HK-2 (cell line): ENCODE data around the gene EIF1AY.
"Not testable (repeated sequence)": the region's sequence is repeated elsewhere in the genome, so short reads cannot be mapped to it uniquely, and the experiment has no call there.

Experiments used
- DNase-seq: peaks from one replicate; pipeline ENCODE4 v3.0.0-alpha.2; 2018; ENCODE audit not compliant: unreplicated experiment

EIF1AY gene

DNA sequence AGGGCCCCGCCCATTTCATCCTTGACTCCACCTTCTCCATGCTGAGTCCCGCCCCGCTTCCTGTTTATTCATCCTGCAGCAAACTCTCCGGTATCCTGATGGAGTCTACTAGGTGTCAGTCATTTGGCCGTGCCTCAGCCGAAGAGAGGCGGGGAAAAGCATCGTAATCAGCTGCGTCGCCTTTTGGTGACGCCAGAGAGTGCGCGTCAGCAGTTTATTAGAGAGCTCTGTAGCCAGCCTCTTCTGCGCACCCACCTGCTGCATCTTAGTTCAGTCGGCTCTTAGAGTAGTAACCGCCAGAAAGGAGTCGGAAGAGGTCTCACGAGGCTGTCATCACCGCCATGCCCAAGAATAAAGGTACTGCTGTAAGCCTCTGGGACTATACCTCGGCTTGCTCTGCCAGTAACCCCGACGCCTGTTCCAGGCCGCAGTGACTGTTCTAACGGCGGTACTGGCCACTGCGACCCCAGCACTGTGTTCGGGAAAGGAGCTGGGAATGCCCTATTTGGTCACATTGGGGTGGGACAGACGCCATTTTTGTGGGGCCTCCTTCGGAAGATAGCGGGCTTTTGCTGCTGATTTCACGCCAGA lies at the start of gene EIF1AY:
Gene EIF1AY (plus strand): TSS at position 246 of the 591 bp plus-strand sequence. CDS start 96 bp downstream, at position 342.
- DNase-seq, result peak; percentile 2

GRCh38 chrY:20528435-20528834 lies 47.1 kb upstream of the EIF1AY start:
- DNase-seq, result no peak

GRCh38 chrY:20538186-20538585 lies 37.4 kb upstream of the EIF1AY start:
- DNase-seq, result no peak

DNA sequence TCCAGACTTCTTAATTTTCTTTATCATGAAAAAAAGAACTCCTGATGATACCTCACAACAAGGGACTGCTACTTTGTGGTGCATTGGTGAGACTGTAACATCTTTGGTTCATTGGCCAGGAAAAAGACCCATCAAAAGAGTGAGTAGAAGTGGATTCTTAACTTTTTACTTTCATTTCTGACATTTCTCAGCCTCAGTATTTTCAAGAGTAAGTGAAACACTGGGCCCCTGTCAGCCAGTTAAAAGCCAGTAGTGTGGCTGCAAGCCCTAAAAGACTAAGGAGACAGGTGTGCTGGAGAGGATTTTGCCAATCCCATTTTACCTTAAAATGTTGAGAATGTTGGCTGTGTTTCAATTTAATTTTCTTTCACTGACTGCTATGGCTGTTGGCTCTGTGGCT lies 36.6 kb upstream of the EIF1AY start:
- no peak for DNase-seq

DNA sequence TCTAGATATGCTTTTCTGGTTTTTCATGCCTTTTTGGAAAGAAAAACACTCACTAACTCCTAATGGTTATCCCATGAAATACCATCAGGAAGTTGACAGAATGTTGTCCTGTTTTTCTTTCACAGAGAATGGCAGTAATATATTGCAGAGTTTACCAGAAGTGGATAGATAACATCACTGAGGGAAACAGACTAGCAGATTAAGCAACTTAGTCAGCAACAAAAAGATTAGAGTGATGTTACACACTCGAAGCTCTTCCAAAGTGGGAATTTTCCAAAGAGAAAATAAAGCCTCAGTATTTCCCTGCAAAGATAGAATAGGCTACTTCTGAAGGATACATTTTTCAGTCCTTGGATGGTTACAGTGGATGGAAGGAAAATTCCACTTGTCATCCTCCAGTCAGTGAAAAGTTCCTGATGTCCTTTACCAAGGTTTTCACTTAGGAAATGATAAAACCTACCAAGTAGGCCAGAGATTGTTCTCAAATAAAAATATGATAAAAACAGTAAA lies 31.1 kb upstream of the EIF1AY start:
- no peak for DNase-seq

GRCh38 chrY:20546071-20546470 lies 29.5 kb upstream of the EIF1AY start:
- no peak for DNase-seq

GRCh38 chrY:20549289-20549688 lies 26.3 kb upstream of the EIF1AY start:
- no peak for DNase-seq

- no peak for DNase-seq
Observed at GRCh38 chrY:20551840-20552239, 23.7 kb upstream of the EIF1AY start.

DNA sequence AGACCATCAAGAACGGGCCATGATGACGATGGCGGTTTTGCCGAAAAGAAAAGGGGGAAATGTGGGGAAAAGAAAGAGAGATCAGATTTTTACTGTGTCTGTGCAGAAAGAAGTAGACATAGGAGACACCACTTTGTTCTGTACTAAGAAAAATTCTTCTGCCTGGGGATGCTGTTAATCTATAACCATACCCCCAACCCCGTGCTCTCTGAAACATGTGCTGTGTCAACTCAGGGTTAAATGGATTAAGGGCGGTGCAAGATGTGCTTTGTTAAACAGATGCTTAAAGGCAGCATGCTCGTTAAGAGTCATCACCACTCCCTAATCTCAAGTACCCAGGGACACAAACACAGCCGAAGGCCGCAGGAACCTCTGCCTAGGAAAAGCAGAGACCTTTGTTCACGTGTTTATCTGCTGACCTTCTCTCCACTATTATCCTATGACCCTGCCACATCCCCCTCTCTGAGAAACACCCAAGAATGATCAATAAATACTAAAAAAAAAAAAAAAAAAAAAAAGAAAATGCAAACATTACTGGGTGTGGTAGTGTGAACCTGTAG lies 22.7 kb upstream of the EIF1AY start:
- not testable (repeated sequence) for DNase-seq

GRCh38 chrY:20555820-20556219 lies 19.8 kb upstream of the EIF1AY start:
- no peak for DNase-seq

GRCh38 chrY:20558677-20559076 lies 16.9 kb upstream of the EIF1AY start:
- DNase-seq, result no peak

- no peak for DNase-seq
Observed at GRCh38 chrY:20559873-20560512, 15.6 kb upstream of the EIF1AY start.

DNA sequence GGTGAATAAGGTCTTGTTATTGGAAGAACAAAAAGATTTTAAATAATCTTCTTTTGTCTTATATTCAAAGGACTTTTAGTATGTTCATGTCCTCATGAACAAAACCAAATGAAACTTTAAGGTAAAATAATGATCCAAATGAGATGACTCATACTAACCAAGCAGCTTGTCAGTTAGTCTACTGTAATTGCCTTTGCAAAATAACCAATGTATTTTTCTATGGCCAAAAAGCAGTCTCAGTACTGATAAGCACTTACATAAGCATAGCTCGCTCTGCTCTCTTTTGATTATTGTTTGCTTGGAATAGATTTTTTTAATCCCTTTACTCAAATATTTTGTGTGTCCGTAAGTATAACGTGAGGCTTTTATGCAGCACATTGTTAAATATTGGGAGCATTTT lies 4.3 kb upstream of the EIF1AY start:
- no peak for DNase-seq

DNA sequence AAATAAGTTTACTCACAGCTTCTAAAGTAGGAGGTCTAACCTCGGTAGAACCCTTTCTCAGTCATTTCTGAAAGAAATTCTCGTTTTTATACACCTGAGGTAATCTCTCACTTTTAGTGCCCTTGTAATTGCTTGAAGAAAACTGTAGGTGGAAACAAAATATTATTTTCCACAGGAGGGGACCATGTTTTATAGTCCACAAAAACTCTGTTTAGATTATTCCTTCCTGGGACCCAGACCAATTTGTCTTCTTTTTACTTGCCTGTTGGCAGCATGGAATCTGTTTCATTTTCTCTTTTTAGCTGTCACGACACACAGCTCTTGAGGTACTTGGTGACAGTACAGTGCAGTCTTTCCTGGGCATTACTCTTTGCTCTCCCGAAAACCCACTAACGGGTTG lies 930 bp downstream of the EIF1AY start:
- DNase-seq, result no peak

DNA sequence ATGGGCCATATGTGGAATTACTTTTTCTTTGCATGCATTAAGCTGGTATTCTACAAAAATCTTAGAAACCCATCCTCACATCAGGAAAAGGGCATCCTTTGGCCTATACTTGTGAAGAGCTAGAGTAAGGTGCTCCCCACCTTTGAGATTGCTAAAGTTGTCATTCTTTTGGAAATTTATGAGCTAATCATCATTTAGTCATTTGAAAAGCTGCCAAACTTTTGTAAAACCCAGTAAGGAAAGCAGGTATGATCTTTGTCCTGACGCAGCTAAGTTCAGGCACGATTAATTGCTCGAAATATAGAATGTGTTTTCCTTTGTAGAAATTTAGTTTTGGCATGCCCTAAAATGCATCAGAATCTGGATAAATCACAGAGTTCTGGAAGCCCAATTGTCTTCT lies 2.6 kb downstream of the EIF1AY start:
- no peak for DNase-seq

DNA sequence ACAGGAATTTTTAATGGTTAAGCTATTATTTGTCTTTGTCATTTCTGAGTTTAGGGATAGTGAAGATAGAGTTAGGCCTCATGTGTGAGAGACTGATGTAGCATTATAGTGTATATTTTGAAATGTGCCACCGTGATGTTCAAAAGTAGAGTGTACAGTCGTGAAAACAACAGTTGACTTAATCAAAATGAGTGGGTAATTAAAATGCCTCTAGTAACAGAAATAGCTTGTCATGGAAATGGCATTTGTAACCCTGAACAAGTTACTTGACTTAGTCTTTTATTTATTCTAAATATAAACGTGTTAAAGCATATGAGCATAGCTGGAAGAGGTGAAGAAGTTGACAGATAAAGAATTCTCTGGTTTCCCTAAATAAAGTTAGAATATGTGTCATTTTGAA lies 6.1 kb downstream of the EIF1AY start:
- no peak for DNase-seq

GRCh38 chrY:20586161-20586560 lies 10.6 kb downstream of the EIF1AY start:
- no peak for DNase-seq
